SK-N-SH treated with all-trans-retinoic acid at 6 μM for 48 hours (cell line): ENCODE data around the gene ORM2.

Experiments
- ATAC-seq: fragments of 200-7000 bp; cut with Tn5 transposase; 3 replicates; pipeline ENCODE4 v1.9.1; 2020; ENCODE audit warnings: mild to moderate bottlenecking, moderate library complexity
- BACH2 ChIP-seq: fragments of 250-450 bp; sonication (Bioruptor Pico); IDR thresholded peaks from 2 replicates; pipeline ENCODE4 v1.9.0; 2021; ENCODE audit warnings: mild to moderate bottlenecking, borderline replicate concordance
- CSDC2 ChIP-seq: fragments of 250-450 bp; sonication (Bioruptor Pico); IDR thresholded peaks from 2 replicates; pipeline ENCODE4 v1.5.0; 2020; ENCODE audit warnings: mild to moderate bottlenecking, moderate library complexity
- GLIS3 ChIP-seq: fragments of 250-450 bp; sonication (Bioruptor Pico); IDR thresholded peaks from 2 replicates; pipeline ENCODE4 v1.5.0; 2020; ENCODE audit warnings: mild to moderate bottlenecking, moderate library complexity
- ISL1 ChIP-seq: fragments of 250-450 bp; sonication (Bioruptor Pico); IDR thresholded peaks from 2 replicates; pipeline ENCODE4 v2.1.2; 2022; ENCODE audit warnings: mild to moderate bottlenecking, moderate library complexity
- OSR1 ChIP-seq: fragments of 250-450 bp; sonication (Bioruptor Pico); IDR thresholded peaks from 2 replicates; pipeline ENCODE4 v1.8.0; 2022; ENCODE audit warnings: moderate library complexity, mild to moderate bottlenecking, inconsistent platforms
- SNAI2 ChIP-seq: fragments of 250-450 bp; sonication (Bioruptor Pico); IDR thresholded peaks from 2 replicates; pipeline ENCODE4 v1.5.0; 2020; ENCODE audit warnings: mild to moderate bottlenecking, moderate library complexity
- TOX ChIP-seq: fragments of 250-450 bp; sonication (Bioruptor Pico); IDR thresholded peaks from 2 replicates; pipeline ENCODE4 v1.8.0; 2021; ENCODE audit warnings: mild to moderate bottlenecking, moderate library complexity, borderline replicate concordance
- ZFP3 ChIP-seq: fragments of 250-450 bp; sonication (Bioruptor Pico); IDR thresholded peaks from 2 replicates; pipeline ENCODE4 v1.5.0; 2020; ENCODE audit warnings: mild to moderate bottlenecking, moderate library complexity
- ZNF565 ChIP-seq: fragments of 450-650 bp; formaldehyde crosslinking; conservative IDR thresholded peaks from 2 replicates; pipeline ENCODE4 v1.5.0; 2020; ENCODE audit warnings: low read depth, mild to moderate bottlenecking, moderate library complexity
- ZNF70 ChIP-seq: fragments of 450-650 bp; formaldehyde crosslinking; IDR thresholded peaks from 2 replicates; pipeline ENCODE4 v1.5.0; 2020; ENCODE audit warnings: mild to moderate bottlenecking, moderate library complexity
- ZNF8 ChIP-seq: fragments of 450-650 bp; formaldehyde crosslinking; IDR thresholded peaks from 2 replicates; pipeline ENCODE4 v1.5.0; 2020; ENCODE audit warnings: mild to moderate bottlenecking, moderate library complexity
- TF ChIP-seq, protein P1 (sequence below): fragments of 250-450 bp; sonication (Bioruptor Pico); IDR thresholded peaks from 2 replicates; pipeline ENCODE4 v1.5.0; 2020; ENCODE audit warnings: mild to moderate bottlenecking, moderate library complexity
- TF ChIP-seq, protein P2 (sequence below): fragments of 250-450 bp; sonication (Bioruptor Pico); IDR thresholded peaks from 2 replicates; pipeline ENCODE4 v1.5.1; 2021; ENCODE audit warnings: mild to moderate bottlenecking, moderate library complexity
- TF ChIP-seq, protein P3 (sequence below): fragments of 250-450 bp; sonication (Bioruptor Pico); IDR thresholded peaks from 2 replicates; pipeline ENCODE4 v1.5.1; 2020; ENCODE audit warnings: low read depth, mild to moderate bottlenecking, moderate library complexity
- TF ChIP-seq, protein P4 (sequence below): fragments of 250-450 bp; sonication (Bioruptor Pico); IDR thresholded peaks from 2 replicates; pipeline ENCODE4 v1.8.0; 2020; ENCODE audit warnings: mild to moderate bottlenecking, moderate library complexity, borderline replicate concordance

ORM2 gene

DNA sequence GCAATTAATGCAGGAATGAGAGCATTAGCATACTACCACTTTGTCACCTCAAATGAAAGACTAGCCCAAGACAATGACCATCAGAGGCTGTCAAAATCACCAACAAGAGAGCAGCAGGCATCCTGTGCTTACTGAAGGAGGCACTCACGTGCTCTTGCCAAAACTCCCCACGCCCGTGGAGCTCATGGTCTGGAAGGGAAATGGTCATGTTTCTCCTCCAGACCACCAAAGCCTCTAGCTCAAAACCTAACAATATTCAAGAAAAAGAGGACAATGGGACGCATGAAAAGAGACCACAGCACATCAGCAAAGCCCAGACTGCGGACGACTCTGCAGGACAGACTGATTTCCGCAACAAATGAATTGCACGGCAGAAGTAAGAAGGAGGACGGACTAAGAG, 45.3 kb downstream of the ORM2 start (continued):
- TF ChIP-seq, protein P1, sequence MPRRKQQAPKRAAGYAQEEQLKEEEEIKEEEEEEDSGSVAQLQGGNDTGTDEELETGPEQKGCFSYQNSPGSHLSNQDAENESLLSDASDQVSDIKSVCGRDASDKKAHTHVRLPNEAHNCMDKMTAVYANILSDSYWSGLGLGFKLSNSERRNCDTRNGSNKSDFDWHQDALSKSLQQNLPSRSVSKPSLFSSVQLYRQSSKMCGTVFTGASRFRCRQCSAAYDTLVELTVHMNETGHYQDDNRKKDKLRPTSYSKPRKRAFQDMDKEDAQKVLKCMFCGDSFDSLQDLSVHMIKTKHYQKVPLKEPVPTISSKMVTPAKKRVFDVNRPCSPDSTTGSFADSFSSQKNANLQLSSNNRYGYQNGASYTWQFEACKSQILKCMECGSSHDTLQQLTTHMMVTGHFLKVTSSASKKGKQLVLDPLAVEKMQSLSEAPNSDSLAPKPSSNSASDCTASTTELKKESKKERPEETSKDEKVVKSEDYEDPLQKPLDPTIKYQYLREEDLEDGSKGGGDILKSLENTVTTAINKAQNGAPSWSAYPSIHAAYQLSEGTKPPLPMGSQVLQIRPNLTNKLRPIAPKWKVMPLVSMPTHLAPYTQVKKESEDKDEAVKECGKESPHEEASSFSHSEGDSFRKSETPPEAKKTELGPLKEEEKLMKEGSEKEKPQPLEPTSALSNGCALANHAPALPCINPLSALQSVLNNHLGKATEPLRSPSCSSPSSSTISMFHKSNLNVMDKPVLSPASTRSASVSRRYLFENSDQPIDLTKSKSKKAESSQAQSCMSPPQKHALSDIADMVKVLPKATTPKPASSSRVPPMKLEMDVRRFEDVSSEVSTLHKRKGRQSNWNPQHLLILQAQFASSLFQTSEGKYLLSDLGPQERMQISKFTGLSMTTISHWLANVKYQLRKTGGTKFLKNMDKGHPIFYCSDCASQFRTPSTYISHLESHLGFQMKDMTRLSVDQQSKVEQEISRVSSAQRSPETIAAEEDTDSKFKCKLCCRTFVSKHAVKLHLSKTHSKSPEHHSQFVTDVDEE (CRISPR knock-in tag), result no peak
- TF ChIP-seq TOX (no peak), ZNF8 (CRISPR knock-in tag) (no peak), SNAI2 (CRISPR knock-in tag) (no peak), ZFP3 (CRISPR knock-in tag) (no peak)
- TF ChIP-seq, protein P2, sequence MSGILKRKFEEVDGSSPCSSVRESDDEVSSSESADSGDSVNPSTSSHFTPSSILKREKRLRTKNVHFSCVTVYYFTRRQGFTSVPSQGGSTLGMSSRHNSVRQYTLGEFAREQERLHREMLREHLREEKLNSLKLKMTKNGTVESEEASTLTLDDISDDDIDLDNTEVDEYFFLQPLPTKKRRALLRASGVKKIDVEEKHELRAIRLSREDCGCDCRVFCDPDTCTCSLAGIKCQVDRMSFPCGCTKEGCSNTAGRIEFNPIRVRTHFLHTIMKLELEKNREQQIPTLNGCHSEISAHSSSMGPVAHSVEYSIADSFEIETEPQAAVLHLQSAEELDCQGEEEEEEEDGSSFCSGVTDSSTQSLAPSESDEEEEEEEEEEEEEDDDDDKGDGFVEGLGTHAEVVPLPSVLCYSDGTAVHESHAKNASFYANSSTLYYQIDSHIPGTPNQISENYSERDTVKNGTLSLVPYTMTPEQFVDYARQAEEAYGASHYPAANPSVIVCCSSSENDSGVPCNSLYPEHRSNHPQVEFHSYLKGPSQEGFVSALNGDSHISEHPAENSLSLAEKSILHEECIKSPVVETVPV, result no peak

DNA sequence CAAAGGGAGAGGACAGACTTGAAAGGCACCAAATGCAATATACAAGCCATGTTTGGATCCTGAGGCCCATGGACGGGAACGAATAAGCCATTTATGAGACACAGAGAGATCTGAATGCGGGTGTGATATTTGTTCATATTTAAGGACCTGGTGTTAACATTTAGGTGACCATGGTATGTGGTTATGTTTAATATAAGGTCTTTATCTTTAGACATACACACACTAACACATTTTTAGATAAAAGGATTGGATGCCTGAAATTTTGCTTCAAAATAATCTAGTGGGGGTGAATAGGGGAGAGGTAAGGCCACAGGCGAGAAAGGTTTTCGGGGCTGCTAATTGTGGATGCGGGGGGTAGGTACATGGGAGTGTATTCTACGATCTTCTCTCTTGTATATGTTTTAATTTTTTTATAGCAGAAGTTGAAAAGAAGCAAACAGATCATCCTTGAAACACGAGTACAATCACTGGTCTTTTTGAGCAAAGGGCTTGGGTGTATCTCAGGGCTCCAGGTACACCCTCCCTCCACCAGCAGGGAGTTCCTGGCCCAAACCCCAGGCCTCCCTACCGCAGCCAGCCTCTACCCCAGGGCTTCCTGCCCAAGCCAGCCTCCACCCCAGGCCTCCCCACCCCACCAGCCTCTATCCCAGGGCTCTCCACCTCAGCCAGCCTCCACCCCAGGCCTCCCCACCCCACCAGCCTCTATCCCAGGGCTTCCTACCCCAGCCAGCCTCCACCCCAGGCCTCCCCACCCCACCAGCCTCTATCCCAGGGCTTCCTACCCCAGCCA, 45.9 kb downstream of the ORM2 start:
- ATAC-seq, result no peak
- TF ChIP-seq ZNF565 (CRISPR knock-in tag) (no peak), ZNF8 (CRISPR knock-in tag) (no peak), BACH2 (CRISPR knock-in tag) (no peak), GLIS3 (no peak)

DNA sequence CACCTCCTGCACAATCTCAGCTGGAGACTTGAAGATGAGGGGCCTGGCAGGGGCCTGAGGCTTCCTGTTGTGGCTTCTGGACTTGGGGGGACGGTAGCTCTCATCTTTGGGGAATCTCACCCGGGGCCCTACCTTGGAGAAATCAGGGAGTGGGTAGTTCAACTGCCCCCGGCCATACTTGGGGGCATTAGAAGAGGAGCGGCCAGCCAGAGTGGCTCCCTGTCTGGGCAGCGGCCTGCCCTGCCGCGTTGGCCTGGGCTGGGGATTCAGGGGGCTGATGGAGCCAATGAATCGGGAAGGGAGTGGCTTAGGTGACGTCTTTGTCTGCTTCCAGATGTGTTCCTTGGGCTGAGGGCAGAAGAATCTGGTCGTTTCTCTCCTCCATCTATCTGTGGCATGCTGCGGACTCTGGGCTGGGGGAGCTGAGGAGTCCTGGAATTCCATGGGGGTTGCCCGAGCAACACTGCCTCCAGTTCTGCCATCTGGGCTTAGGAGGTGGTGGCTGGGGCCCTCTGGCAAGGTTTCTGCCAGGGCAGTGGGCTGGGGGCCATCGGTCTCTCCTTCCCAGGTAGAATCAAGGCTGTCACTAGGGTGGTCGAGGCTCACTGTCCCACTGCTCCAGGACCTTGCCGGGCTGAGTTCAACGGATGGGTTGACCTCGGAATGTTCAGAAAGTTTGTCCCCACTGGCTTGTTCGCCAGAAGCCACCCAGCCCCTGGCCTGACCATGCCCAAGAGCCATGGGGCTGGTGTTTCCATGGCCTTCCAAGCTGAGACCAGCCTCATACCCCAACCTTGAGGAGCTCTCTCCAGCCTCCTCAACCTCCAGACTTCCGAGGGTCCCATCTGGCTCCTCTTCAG, 47.1 kb downstream of the ORM2 start:
- ATAC-seq, result no peak
- TF ChIP-seq OSR1 (CRISPR knock-in tag) (no peak), ZNF70 (CRISPR knock-in tag) (no peak), ZFP3 (CRISPR knock-in tag) (no peak), TOX (no peak), GLIS3 (no peak), ISL1 (no peak), ZNF565 (CRISPR knock-in tag) (no peak), SNAI2 (CRISPR knock-in tag) (no peak)
- TF ChIP-seq, protein P1 (CRISPR knock-in tag), result no peak
- TF ChIP-seq, protein P3, sequence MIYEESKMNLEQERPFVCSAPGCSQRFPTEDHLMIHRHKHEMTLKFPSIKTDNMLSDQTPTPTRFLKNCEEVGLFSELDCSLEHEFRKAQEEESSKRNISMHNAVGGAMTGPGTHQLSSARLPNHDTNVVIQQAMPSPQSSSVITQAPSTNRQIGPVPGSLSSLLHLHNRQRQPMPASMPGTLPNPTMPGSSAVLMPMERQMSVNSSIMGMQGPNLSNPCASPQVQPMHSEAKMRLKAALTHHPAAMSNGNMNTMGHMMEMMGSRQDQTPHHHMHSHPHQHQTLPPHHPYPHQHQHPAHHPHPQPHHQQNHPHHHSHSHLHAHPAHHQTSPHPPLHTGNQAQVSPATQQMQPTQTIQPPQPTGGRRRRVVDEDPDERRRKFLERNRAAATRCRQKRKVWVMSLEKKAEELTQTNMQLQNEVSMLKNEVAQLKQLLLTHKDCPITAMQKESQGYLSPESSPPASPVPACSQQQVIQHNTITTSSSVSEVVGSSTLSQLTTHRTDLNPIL (CRISPR knock-in tag), result no peak
- TF ChIP-seq, protein P2, result no peak

DNA sequence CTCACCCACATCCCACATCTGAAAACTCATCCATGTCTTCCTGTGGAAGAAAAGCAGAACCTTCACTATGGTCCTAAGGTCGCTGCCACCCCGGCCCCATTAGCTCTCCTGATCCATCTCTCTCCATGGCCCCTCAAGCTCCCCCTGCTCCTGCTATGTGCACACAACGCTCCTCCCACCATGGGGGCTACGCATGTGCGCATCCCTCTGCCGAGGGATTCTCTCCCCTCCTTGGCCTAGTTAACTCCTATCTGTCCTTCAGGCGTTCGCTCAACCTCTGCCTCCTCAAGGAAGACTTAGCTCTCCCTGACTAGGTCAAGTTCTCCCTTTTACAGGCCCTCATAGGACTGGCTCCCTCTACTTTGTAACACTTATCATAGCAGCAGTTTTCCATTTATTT, 48.3 kb downstream of the ORM2 start:
- no peak for TF ChIP-seq BACH2 (CRISPR knock-in tag)
- TF ChIP-seq, protein P3 (CRISPR knock-in tag), result no peak
- no peak for TF ChIP-seq ZNF8 (CRISPR knock-in tag)
- no peak for TF ChIP-seq ISL1
- no peak for TF ChIP-seq CSDC2 (CRISPR knock-in tag)
- TF ChIP-seq, protein P2, result no peak
- TF ChIP-seq ZNF565 (CRISPR knock-in tag), result no peak
- TF ChIP-seq, protein P4, sequence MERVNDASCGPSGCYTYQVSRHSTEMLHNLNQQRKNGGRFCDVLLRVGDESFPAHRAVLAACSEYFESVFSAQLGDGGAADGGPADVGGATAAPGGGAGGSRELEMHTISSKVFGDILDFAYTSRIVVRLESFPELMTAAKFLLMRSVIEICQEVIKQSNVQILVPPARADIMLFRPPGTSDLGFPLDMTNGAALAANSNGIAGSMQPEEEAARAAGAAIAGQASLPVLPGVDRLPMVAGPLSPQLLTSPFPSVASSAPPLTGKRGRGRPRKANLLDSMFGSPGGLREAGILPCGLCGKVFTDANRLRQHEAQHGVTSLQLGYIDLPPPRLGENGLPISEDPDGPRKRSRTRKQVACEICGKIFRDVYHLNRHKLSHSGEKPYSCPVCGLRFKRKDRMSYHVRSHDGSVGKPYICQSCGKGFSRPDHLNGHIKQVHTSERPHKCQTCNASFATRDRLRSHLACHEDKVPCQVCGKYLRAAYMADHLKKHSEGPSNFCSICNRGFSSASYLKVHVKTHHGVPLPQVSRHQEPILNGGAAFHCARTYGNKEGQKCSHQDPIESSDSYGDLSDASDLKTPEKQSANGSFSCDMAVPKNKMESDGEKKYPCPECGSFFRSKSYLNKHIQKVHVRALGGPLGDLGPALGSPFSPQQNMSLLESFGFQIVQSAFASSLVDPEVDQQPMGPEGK (CRISPR knock-in tag), result no peak
- TF ChIP-seq, all 23 proteins: peak for 0

More for the DNA sequence above, 48.3 kb downstream of the ORM2 start:
- no peak for ATAC-seq
